ENCODE data around the gene CSAG2. TPM values are rescaled to one million over a fixed set of nuclear protein-coding genes. Genes with fewer than 3 reads are reported as not detected.
"Not testable (repeated sequence)": the region's sequence is repeated elsewhere in the genome, so short reads cannot be mapped to it uniquely, and the experiment has no call there.

CSAG2 gene, protein sequence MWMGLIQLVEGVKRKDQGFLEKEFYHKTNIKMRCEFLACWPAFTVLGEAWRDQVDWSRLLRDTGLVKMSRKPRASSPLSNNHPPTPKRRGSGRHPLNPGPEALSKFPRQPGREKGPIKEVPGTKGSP
- total RNA-seq: not detected in 2 replicates
- long read RNA-seq: 0 reads

DNA sequence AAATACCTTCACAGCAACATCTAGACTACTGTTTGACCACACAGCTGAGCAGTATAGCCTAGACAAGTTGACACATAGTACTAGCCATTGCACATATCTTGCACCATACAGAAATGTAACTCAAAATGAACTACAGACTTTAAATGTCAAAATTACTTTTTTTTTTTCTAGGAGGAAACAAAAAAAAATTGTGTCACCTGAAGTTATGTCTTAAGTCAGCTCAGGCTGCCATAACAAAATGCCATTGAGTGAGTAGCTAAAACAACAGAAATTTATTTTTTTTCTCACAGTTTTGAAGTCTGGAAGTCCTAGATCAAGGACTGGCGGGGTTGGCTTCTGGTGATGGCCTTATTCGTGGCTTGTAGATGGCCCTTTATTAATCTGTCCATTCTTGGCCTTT lies at the start of gene CSAG2:
CSAG2 (minus strand) TSS at position 101 of the 400 bp plus-strand sequence. CDS start 161 bp downstream, outside the sequence.
- not testable (repeated sequence) for H3K4me3 Mint-ChIP-seq; H3K27me3 Mint-ChIP-seq (ENCODE audit: low read depth); H3K27ac Mint-ChIP-seq (ENCODE audit: unreplicated experiment); H3K4me1 Mint-ChIP-seq; H3K9me3 Mint-ChIP-seq; DNase-seq (ENCODE audit: low read depth, low spot score); H3K36me3 Mint-ChIP-seq (ENCODE audit: low read depth)

DNA sequence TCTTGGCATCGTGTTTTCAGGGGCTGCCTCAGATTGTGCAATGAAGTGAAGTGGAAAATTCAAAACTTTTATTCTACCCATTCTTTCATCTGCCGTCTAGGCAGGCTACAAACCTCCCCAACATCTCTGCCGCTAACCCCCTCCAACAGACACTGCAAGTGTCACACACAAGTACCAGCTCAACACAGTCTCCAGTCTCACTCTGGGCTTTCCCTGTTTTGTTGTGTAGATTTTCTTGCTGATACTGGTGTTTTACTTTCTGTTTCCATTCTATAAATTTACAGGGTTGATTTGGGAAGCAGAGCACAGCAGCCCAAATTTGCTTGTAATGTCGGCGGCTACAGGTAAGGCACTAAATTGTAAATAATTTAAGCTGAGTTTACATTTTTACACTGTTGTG lies 45.8 kb upstream of the CSAG2 start:
- not testable (repeated sequence) for H3K27ac Mint-ChIP-seq (ENCODE audit: unreplicated experiment); H3K36me3 Mint-ChIP-seq (ENCODE audit: low read depth); DNase-seq (ENCODE audit: low read depth, low spot score); H3K27me3 Mint-ChIP-seq (ENCODE audit: low read depth); H3K9me3 Mint-ChIP-seq; H3K4me1 Mint-ChIP-seq; H3K4me3 Mint-ChIP-seq

DNA sequence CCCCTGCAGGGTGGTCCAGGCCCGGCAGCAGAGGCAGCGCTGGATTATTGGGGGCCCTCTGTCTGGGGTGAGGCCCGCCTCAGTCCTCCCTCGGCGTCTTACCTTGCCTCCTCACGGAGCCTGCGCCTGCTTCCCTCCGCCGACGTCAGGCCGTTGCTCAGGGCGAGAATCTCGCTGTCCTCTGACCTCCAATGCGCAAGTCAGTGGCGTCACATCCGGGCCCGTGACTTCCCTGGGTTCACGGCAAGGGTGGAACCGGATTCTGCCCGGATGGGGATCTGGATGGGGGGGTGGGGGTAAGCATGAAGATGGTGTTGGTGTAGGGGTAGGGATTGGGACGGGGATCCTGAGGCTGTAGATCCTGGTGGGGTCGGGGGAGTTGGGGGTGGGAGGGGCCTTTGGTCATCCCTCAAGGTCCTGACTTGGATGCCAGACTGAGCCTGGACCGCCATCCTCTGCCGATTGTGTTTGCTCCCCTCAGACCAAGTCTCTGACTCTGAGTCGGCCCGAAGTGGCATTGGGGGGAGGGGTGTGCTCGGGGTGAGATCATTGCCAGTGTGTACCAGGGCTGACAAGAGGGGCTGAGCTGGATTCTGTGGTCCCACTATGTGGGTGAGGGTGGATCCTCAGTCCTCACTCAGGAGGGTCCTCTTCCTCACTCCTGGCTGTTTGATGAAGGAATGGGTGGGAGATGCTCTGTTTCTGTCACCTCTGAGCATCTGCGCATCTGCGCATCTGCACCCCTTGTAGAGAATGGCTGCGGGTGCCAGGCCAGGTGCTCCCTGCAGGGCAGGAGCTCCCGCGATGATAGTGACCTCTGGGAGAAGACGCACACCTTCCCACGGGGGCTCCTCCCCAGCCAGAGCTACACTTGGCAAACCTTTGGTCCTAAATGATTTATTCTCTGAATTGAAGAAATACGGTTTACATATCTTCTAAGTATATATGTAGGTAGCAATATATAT lies 44.9 kb upstream of the CSAG2 start, which contains the start of gene MAGEA2:
MAGEA2 (minus strand) TSS at position 157 of the 965 bp plus-strand sequence. CDS start 2,479 bp downstream, outside the sequence.
- not testable (repeated sequence) for H3K36me3 Mint-ChIP-seq (ENCODE audit: low read depth); H3K4me3 Mint-ChIP-seq

DNA sequence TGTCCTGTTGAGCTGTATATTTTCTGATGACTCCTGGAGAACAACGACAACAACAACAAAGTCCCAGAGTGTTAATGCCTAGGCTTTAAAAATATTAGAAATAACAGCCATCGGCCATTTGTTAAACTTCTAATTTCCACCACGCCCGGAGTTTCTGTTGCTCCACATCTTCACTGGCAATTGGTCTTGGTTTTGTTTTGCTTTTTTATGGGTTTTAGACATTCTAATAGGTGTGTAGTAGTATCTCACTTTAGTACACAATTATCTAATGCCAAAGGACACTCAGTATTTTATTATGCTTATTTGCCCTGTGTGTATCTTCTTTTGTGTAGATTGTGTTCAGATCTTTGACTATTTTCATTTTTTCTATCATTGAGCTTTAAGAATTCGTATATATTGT lies 29.5 kb upstream of the CSAG2 start:
- Mint-ChIP-seq H3K4me3 (no peak overlapping the region), H3K27ac (ENCODE audit: unreplicated experiment) (no peak overlapping the region), H3K4me1 (peaks cover 4% of the 10 kb centered on the region), H3K27me3 (ENCODE audit: low read depth) (no peaks in the 10 kb centered on the region), H3K9me3 (peaks cover 6% of the 10 kb centered on the region), H3K36me3 (ENCODE audit: low read depth) (no peaks in the 10 kb centered on the region)
- TF ChIP-seq, protein P1, sequence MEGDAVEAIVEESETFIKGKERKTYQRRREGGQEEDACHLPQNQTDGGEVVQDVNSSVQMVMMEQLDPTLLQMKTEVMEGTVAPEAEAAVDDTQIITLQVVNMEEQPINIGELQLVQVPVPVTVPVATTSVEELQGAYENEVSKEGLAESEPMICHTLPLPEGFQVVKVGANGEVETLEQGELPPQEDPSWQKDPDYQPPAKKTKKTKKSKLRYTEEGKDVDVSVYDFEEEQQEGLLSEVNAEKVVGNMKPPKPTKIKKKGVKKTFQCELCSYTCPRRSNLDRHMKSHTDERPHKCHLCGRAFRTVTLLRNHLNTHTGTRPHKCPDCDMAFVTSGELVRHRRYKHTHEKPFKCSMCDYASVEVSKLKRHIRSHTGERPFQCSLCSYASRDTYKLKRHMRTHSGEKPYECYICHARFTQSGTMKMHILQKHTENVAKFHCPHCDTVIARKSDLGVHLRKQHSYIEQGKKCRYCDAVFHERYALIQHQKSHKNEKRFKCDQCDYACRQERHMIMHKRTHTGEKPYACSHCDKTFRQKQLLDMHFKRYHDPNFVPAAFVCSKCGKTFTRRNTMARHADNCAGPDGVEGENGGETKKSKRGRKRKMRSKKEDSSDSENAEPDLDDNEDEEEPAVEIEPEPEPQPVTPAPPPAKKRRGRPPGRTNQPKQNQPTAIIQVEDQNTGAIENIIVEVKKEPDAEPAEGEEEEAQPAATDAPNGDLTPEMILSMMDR (conservative IDR thresholded peaks at IDR 0.05): no peak
- DNase-seq (ENCODE audit: low read depth, low spot score): no peak

More for the DNA sequence above, 44.9 kb upstream of the CSAG2 start, which contains the start of gene MAGEA2:
- not testable (repeated sequence) for H3K9me3 Mint-ChIP-seq; H3K4me1 Mint-ChIP-seq; H3K27me3 Mint-ChIP-seq (ENCODE audit: low read depth); DNase-seq (ENCODE audit: low read depth, low spot score); H3K27ac Mint-ChIP-seq (ENCODE audit: unreplicated experiment)

DNA sequence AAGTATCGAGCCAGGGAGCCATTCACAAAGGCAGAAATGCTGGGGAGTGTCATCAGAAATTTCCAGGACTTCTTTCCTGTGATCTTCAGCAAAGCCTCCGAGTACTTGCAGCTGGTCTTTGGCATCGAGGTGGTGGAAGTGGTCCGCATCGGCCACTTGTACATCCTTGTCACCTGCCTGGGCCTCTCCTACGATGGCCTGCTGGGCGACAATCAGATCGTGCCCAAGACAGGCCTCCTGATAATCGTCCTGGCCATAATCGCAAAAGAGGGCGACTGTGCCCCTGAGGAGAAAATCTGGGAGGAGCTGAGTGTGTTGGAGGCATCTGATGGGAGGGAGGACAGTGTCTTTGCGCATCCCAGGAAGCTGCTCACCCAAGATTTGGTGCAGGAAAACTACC lies 27.5 kb upstream of the CSAG2 start:
- H3K4me3 Mint-ChIP-seq; H3K36me3 Mint-ChIP-seq (ENCODE audit: low read depth); DNase-seq (ENCODE audit: low read depth, low spot score); H3K27ac Mint-ChIP-seq (ENCODE audit: unreplicated experiment); H3K4me1 Mint-ChIP-seq; H3K27me3 Mint-ChIP-seq (ENCODE audit: low read depth); H3K9me3 Mint-ChIP-seq: not testable (repeated sequence)

DNA sequence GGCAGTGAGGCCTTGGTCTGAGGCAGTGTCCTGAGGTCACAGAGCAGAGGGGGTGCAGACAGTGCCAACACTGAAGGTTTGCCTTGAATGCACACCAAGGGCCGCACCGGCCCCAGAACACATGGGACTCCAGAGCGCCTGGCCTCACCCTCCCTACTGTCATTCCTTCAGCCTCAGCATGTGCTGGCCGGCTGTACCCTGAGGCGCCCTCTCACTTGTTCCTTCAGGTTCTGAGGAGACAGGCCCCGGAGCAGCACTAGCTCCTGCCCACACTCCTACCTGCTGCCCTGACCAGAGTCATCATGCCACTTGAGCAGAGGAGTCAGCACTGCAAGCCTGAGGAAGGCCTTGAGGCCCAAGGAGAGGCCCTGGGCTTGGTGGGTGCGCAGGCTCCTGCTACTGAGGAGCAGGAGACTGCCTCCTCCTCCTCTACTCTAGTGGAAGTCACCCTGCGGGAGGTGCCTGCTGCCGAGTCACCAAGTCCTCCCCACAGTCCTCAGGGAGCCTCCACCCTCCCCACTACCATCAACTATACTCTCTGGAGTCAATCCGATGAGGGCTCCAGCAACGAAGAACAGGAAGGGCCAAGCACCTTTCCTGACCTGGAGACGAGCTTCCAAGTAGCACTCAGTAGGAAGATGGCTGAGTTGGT lies 26.9 kb upstream of the CSAG2 start:
- no peak for DNase-seq (ENCODE audit: low read depth, low spot score)
- Mint-ChIP-seq H3K9me3 (peaks cover 8% of the 10 kb centered on the region), H3K27ac (ENCODE audit: unreplicated experiment) (no peak overlapping the region), H3K27me3 (ENCODE audit: low read depth) (no peaks in the 10 kb centered on the region), H3K36me3 (ENCODE audit: low read depth) (no peaks in the 10 kb centered on the region), H3K4me3 (no peak overlapping the region), H3K4me1 (peaks cover 4% of the 10 kb centered on the region)
- TF ChIP-seq, protein P1 (conservative IDR thresholded peaks at IDR 0.05): no peak

DNA sequence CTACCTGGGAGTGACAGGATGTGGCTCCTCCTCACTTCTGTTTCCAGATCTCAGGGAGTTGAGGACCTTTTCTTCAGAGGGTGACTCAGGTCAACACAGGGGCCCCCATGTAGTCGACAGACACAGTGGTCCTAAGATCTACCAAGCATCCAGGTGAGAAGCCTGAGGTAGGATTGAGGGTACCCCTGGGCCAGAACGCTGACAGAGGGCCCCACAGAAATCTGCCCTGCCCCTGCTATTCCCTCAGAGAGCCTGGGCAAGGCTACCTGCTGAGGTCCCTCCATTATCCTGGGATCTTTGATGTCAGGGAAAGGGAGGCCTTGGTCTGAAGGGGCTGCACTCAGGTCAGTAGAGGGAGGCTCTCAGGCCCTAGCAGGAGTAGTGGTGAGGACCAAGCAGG lies 26.0 kb upstream of the CSAG2 start:
- Mint-ChIP-seq H3K27me3 (ENCODE audit: low read depth) (peaks cover 4% of the 10 kb centered on the region), H3K9me3 (peaks cover 5% of the 10 kb centered on the region), H3K36me3 (ENCODE audit: low read depth) (no peaks in the 10 kb centered on the region), H3K4me1 (peaks cover 4% of the 10 kb centered on the region), H3K4me3 (no peak overlapping the region), H3K27ac (ENCODE audit: unreplicated experiment) (no peak overlapping the region)
- no peak for DNase-seq (ENCODE audit: low read depth, low spot score)
- TF ChIP-seq, protein P1 (conservative IDR thresholded peaks at IDR 0.05): no peak

DNA sequence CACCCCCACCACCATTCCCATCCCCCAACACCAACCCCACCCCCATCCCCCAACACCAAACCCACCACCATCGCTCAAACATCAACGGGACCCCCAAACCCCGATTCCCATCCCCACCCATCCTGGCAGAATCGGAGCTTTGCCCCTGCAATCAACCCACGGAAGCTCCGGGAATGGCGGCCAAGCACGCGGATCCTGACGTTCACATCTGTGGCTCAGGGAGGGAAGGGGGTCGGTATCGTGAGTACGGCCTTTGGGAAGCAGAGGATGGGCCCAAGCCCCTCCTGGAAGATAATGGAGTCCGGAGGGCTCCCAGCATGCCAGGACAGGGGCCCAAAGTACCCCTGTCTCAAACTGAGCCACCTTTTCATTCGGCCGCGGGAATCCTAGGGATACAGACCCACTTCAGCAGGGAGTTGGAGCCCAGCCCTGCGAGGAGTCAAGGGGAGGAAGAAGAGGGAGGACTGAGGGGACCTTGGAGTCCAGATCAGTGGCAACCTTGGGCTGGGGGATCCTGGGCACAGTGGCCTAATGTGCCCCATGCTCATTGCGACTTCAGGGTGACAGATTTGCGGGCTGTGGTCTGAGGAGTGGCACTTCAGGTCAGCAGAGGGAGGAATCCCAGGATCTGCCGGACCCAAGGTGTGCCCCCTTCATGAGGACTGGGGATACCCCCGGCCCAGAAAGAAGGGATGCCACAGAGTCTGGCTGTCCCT lies 25.2 kb upstream of the CSAG2 start:
- not testable (repeated sequence) for H3K9me3 Mint-ChIP-seq; H3K36me3 Mint-ChIP-seq (ENCODE audit: low read depth); H3K27ac Mint-ChIP-seq (ENCODE audit: unreplicated experiment); H3K4me3 Mint-ChIP-seq; H3K27me3 Mint-ChIP-seq (ENCODE audit: low read depth); DNase-seq (ENCODE audit: low read depth, low spot score); H3K4me1 Mint-ChIP-seq
